GM23248 (cell line): ENCODE results near the gene ZBTB3. TPM values are rescaled to one million over a fixed set of nuclear protein-coding genes. Genes with fewer than 3 reads are reported as not detected.
A peak's percentile ranks its signal among the peaks of the same experiment; 100 is the strongest.

Experiments
- DNase-seq: peaks from one replicate; pipeline ENCODE4 v3.0.0-alpha.2; 2015
- H2AFZ ChIP-seq: fragments of 200-600 bp; sonication (generic); 2 replicates; pipeline ENCODE4 v1.6.1; 2016; ENCODE audit warnings: antibody characterized with exemption
- H3F3A ChIP-seq: fragments of 200-600 bp; sonication (generic); 2 replicates; pipeline ENCODE4 v1.6.1; 2016; ENCODE audit warnings: mild to moderate bottlenecking, antibody characterized with exemption, mixed run types; ENCODE audit not compliant: insufficient read depth
- H3K27ac ChIP-seq: fragments of 200-600 bp; sonication (generic); 2 replicates; pipeline ENCODE4 v1.5.1; 2016; ENCODE audit warnings: mild to moderate bottlenecking
- H3K27me3 ChIP-seq: fragments of 200-600 bp; sonication (generic); replicated peaks from 2 replicates; pipeline ENCODE4 v1.6.1; 2016; ENCODE audit warnings: mild to moderate bottlenecking; ENCODE audit not compliant: insufficient read depth
- H3K36me3 ChIP-seq: fragments of 200-600 bp; sonication (generic); 2 replicates; pipeline ENCODE4 v1.6.1; 2016; ENCODE audit warnings: low read depth, mild to moderate bottlenecking
- H3K4me1 ChIP-seq: fragments of 200-600 bp; sonication (generic); 2 replicates; pipeline ENCODE4 v1.6.1; 2016; ENCODE audit warnings: mild to moderate bottlenecking; ENCODE audit not compliant: insufficient read depth
- H3K4me2 ChIP-seq: fragments of 200-600 bp; sonication (generic); one replicate; pipeline ENCODE4 v1.6.1; 2016; ENCODE audit warnings: mild to moderate bottlenecking; ENCODE audit not compliant: unreplicated experiment
- H3K4me3 ChIP-seq: fragments of 200-600 bp; sonication (generic); 2 replicates; pipeline ENCODE4 v1.5.1; 2016; ENCODE audit warnings: mild to moderate bottlenecking
- H3K79me2 ChIP-seq: fragments of 200-600 bp; sonication (generic); 2 replicates; pipeline ENCODE4 v1.6.1; 2016; ENCODE audit warnings: mild to moderate bottlenecking; ENCODE audit not compliant: insufficient read depth
- H3K9ac ChIP-seq: fragments of 200-600 bp; sonication (generic); 2 replicates; pipeline ENCODE4 v1.6.1; 2016; ENCODE audit warnings: mild to moderate bottlenecking
- H3K9me2 ChIP-seq: fragments of 200-600 bp; sonication (generic); 2 replicates; pipeline ENCODE4 v1.6.1; 2016; ENCODE audit warnings: mixed run types, mild to moderate bottlenecking, moderate library complexity; ENCODE audit not compliant: insufficient read depth
- H3K9me3 ChIP-seq: fragments of 200-600 bp; sonication (generic); one replicate; pipeline ENCODE4 v1.6.1; 2017; ENCODE audit warnings: low read depth
- H4K20me1 ChIP-seq: fragments of 200-600 bp; sonication (generic); 2 replicates; pipeline ENCODE4 v1.6.0; 2016; ENCODE audit not compliant: insufficient read depth
- EZH2 ChIP-seq: fragments of 200-600 bp; sonication (generic); IDR thresholded peaks from 2 replicates; pipeline ENCODE4 v1.6.1; 2018; ENCODE audit warnings: antibody characterized with exemption, mild to moderate bottlenecking; ENCODE audit not compliant: insufficient read depth, poor library complexity, severe bottlenecking
- EZH2phosphoT487 ChIP-seq: fragments of 200-600 bp; sonication (generic); IDR thresholded peaks from 2 replicates; pipeline ENCODE4 v1.6.1; 2018; ENCODE audit warnings: antibody characterized with exemption, moderate library complexity, mild to moderate bottlenecking, low read depth; ENCODE audit not compliant: insufficient read depth
- WGBS, 2 experiments: methylation state at CpG; one replicate each; pipeline ENCODE4 v1.1.6; 2015 to 2017; ENCODE audit warnings: low lambda C conversion rate in 2 of 2, low coverage in 1 of 2; ENCODE audit errors: missing lambda C conversion rate in 2 of 2; 5-methylcytosine and 5-hydroxymethylcytosine counted together
- in situ Hi-C: fragments of 300-500 bp; cut with MboI; formaldehyde crosslinking; loops from 2 replicates; pipeline ENCODE4 v1.15.0; 2020
- polyA plus RNA-seq: library from polyadenylated mRNA; unstranded; fragments of >200 nt; fragmentation: Nextera tagmentation; extraction: Ambion mirVana; gene quantifications from 2 replicates; pipeline ENCODE4 v1.2.1, GENCODE V29; 2016
- total RNA-seq: library from RNA; depleted of rRNA; stranded (reverse); fragments of >200 nt; shearing (Covaris generic); gene quantifications from 2 replicates; pipeline ENCODE4 v1.2.3, GENCODE V29; 2014

The ZBTB3 gene
- total and polyA plus RNA-seq, 2 experiments from 2014 or later = 4.9 to 8.0 TPM

GRCh38 chr11:62726156-62726914, 27.6 kb downstream of the ZBTB3 start:
- 0 to 2% methylated on average over 36 to 51 of the region's 51 CpGs for WGBS, 2 experiments
- no peak for TF ChIP-seq EZH2
- no peak for TF ChIP-seq EZH2phosphoT487
- peaks cover 26% of the 10 kb centered on the region for H3K36me3 ChIP-seq

GRCh38 chr11:62725646-62726045, 28.3 kb downstream of the ZBTB3 start:
- H3K36me3 ChIP-seq = peaks cover 33% of the 10 kb centered on the region
- peak; percentile 38 for DNase-seq
- no peaks in the 10 kb centered on the region for H3K27me3 ChIP-seq
- peak overlapping the region; percentile 88 for H3K4me3 ChIP-seq
- peaks cover 83% of the 10 kb centered on the region for H3K79me2 ChIP-seq
- H3K9ac ChIP-seq = peak overlapping the region; percentile 92
- H3K9me3 ChIP-seq = no peaks in the 10 kb centered on the region
- in situ Hi-C loops = no loop called here
- H3K27ac ChIP-seq = peak overlapping the region; percentile 95
- no peaks in the 10 kb centered on the region for H3K9me2 ChIP-seq
- WGBS, 2 experiments = 0% methylated on average over 7 of the region's 7 CpGs
- H3K4me1 ChIP-seq = peaks cover 20% of the 10 kb centered on the region
- peaks cover 45% of the 10 kb centered on the region for H3F3A ChIP-seq
- H4K20me1 ChIP-seq = peaks cover 13% of the 10 kb centered on the region; the same call in 1 of the 2 replicates
- no peak for TF ChIP-seq EZH2phosphoT487
- no peak for TF ChIP-seq EZH2
- peak overlapping the region; percentile 93 for H3K4me2 ChIP-seq
- no peak overlapping the region for H2AFZ ChIP-seq

More at GRCh38 chr11:62726156-62726914, 27.6 kb downstream of the ZBTB3 start:
- Histone ChIP-seq H3K9me2 (no peaks in the 10 kb centered on the region), H3K9ac (peak overlapping the region; percentile 92), H3K4me2 (peak overlapping the region; percentile 93), H2AFZ (peak overlapping the region; percentile 65; the same call in 1 of the 2 replicates), H3K9me3 (no peaks in the 10 kb centered on the region), H3K4me3 (peak overlapping the region; percentile 88), H3K79me2 (peaks cover 83% of the 10 kb centered on the region), H3K27me3 (no peaks in the 10 kb centered on the region), H3K27ac (peak overlapping the region; percentile 95), H4K20me1 (peaks cover 13% of the 10 kb centered on the region; the same call in 1 of the 2 replicates), H3F3A (peaks cover 45% of the 10 kb centered on the region), H3K4me1 (peaks cover 21% of the 10 kb centered on the region)
- in situ Hi-C loops = no loop called here
- DNase-seq = no peak

GRCh38 chr11:62724171-62724570, 29.8 kb downstream of the ZBTB3 start:
- H3K27me3 ChIP-seq = no peaks in the 10 kb centered on the region
- H3K9me3 ChIP-seq = no peaks in the 10 kb centered on the region
- TF ChIP-seq EZH2phosphoT487 (no peak), EZH2 (no peak)
- peak overlapping the region; percentile 92 for H3K9ac ChIP-seq
- in situ Hi-C loops = no loop called here
- H3K79me2 ChIP-seq = peaks cover 83% of the 10 kb centered on the region
- H3K36me3 ChIP-seq = peaks cover 43% of the 10 kb centered on the region
- peaks cover 19% of the 10 kb centered on the region; the same call in 1 of the 2 replicates for H3K4me1 ChIP-seq
- H4K20me1 ChIP-seq = peaks cover 13% of the 10 kb centered on the region; the same call in 1 of the 2 replicates
- peak overlapping the region; percentile 93 for H3K4me2 ChIP-seq
- 14 to 22% methylated on average over 8 of the region's 8 CpGs for WGBS, 2 experiments
- peak overlapping the region; percentile 88 for H3K4me3 ChIP-seq
- peaks cover 48% of the 10 kb centered on the region for H3F3A ChIP-seq
- no peak overlapping the region for H3K27ac ChIP-seq
- DNase-seq = peak; percentile 29
- H2AFZ ChIP-seq = no peak overlapping the region
- H3K9me2 ChIP-seq = no peaks in the 10 kb centered on the region

- TF ChIP-seq EZH2phosphoT487 (no peak), EZH2 (no peak)
- H3K36me3 ChIP-seq = peaks cover 65% of the 10 kb centered on the region
- peaks cover 98% of the 10 kb centered on the region for H3K79me2 ChIP-seq
- peaks cover 19% of the 10 kb centered on the region; the same call in 1 of the 2 replicates for H3K4me1 ChIP-seq
- no peaks in the 10 kb centered on the region for H3K27me3 ChIP-seq
- H3K27ac ChIP-seq = no peak overlapping the region
- no peaks in the 10 kb centered on the region for H3K9me2 ChIP-seq
- peak overlapping the region; percentile 14; the same call in 1 of the 2 replicates for H3K9ac ChIP-seq
- H3F3A ChIP-seq = peaks cover 49% of the 10 kb centered on the region
- peaks cover 13% of the 10 kb centered on the region; the same call in 1 of the 2 replicates for H4K20me1 ChIP-seq
- 74 to 83% methylated on average over 7 of the region's 7 CpGs for WGBS, 2 experiments
- H3K4me3 ChIP-seq = no peak overlapping the region
- no peak overlapping the region for H3K4me2 ChIP-seq
- in situ Hi-C loops = no loop called here
- no peaks in the 10 kb centered on the region for H3K9me3 ChIP-seq
- no peak overlapping the region for H2AFZ ChIP-seq
- peak; percentile 36 for DNase-seq
These were observed 32.0 kb downstream of the ZBTB3 start for GRCh38 chr11:62721994-62722393.
